Stimulated activated CD4-positive, alpha-beta T cell treated with anti-CD3 and anti-CD28 coated beads, Interleukin-4, amount 100 ng/mL, for 4 hours (primary cell): ENCODE data around the gene EZH1.

ENCODE experiments used
- DNase-seq, 2 experiments: peaks; one replicate each; pipeline ENCODE4 v3.0.0-alpha.2; 2020

The EZH1 gene

DNA sequence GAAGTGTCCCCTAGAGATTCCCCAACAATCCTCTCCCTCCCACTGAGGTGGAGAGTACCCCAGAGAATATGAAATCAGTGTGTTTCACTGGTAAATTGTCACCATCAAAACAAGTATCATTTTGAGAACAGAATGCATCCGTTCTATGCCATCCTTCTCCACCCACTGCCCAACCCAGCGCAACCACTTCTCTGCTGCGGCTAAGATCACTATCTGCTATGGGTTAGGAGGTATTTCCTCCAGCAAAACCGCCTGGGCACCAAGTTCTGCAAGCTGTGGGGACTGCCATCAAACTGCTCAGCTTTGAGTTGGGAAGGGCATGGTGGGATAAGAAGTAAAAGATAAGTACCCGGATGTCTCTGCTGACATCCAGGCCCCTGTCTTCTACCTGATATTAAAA lies 38.1 kb downstream of the EZH1 start:
- peak; percentile 20 to 32 for DNase-seq

DNA sequence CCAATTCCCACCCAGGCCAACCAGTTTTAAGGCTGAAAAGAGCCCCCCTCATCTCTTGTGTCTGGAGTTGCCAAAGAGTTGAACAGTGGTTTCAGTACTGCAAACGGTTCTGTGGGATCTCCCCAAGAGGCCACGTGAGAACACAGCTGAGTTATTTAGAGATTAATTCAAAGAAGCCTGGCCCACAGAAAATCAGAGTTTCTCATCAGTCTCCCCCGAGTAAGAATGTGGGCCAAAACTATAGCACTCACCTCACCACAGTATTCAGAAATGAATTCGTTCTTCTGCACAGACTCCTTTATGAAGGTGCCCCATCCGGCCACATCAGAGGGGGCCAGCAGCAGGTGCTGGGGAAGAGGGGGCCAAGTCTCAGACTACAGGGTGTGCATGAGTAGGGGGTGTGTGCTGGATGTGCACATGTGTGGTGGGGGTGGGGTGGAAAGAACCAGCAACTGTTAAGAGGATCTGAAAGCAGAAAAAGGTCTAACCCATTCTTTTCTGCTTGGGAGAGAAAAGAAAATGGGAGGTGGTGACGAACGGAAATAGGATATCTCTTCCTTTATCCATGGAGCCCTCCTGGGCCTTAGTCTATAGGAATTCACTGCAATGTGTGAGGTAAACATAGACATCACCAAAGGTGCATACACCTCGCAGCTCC lies 39.9 kb downstream of the EZH1 start:
- DNase-seq, result no peak

DNA sequence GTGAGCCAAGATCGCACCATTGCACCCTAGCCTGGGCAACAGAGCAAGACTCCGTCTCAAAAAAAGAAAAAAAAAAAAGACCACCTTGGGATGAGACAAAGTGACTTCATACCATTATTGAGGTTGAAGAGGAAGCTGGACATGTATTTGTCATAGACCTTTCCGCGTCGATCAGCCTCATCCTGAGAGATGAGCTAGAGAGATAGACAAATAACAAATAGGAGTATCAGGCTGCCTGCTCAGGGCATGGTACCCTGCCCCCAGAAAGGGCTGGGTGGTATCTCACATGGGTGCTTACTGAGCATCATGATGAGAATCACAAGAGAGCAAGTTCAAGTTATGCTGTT lies 40.4 kb downstream of the EZH1 start:
- no peak for DNase-seq

DNA sequence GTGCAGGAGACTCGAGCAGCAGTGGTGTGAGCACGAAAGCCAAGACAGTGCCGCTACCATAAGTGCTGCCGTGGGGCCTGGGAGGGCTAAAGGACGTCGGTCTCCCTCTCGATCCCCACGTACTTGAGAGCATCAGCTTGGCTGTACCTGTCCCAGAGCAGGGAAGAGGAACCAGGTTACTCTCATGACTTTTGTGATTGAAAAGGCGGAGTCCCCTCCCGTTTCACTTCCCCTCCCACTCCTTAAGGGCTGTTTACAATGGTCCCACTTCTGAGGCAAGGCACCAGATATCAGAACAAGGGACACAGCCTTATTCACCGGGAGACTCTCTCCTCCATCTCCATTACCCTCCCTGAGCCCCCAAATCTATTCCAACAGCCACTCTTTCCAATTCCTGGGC lies 42.4 kb downstream of the EZH1 start:
- no peak for DNase-seq

DNA sequence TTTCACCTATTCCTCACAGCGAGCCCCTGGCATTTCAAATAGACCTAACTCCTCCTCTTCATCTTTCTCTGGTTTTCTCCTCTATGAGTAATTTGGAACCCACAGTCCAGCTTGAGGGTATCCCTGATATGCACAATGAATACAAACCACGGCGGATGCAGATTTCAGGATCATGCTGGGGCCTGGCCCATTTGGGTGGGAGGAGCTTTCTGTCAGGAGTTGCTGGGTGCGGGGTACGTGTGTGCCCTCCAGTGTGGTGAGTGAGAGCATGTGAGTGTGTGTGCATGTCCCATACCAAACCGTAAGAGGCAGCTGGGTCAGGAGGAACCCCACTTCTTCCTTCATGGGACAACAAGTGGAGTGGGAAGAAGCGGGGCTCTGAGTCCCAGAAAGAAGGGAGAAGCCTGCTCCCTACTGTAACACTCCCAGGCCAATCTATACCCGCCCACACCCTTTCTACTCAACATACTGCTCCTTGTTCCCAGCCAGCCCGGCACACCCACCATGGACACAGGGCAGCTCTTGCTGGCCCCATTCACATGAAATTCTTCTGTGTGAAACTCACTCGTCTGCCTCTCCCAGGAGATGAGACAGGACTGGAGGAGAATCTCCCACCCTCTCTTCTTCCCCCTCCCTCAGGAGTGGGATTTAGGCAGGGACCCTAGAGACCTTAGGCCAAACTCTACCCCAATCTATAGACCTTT lies 44.1 kb downstream of the EZH1 start:
- no peak for DNase-seq

DNA sequence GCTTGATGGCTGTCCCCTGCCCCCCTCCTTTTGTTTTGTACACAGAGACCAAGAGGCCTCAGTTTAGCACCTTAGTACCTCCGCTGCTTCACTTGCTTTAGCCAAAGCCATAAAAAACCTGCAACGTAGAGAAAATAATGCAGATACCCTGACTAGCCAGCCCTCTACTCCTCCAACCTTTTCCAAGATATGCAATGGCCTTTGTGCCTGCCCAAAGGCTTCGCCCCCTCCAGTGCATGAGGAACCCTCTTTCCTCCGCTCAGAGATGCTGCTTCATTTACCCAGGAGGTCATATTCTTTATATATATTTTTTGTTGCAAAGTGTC lies 45.5 kb downstream of the EZH1 start:
- DNase-seq, result no peak

DNA sequence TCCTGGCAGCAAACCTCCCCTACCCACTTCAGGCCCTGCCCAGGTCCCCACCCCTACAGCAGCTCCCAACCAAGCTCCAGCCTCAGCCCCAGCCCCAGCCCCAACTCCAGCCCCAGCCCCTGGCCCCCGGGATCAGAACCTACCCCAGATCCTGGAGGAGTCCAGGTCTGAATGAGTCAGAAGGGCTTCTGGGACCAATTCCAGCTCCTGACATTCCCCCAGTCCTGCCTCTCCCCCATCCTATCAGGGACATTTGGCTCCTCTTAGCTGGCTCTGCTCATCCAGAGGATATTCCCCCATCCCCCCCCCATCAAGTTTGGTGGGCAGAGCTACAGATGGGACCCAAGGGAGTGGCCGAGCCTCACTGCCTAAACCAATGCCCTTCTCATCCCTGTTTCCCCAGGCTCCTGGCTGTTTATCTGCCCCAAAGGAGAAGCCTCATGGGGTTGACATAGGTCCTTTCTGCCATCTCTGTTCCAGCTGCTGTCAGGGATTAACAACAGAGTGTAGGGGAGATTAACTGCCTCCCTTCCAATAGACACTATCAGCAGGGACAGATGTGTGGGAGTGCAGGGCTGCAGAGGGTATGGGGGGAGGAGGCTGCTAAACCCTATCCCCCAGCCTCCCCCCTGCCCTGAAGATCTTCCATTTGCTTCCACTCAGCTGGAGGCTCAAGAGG lies 46.0 kb downstream of the EZH1 start:
- no peak for DNase-seq

DNA sequence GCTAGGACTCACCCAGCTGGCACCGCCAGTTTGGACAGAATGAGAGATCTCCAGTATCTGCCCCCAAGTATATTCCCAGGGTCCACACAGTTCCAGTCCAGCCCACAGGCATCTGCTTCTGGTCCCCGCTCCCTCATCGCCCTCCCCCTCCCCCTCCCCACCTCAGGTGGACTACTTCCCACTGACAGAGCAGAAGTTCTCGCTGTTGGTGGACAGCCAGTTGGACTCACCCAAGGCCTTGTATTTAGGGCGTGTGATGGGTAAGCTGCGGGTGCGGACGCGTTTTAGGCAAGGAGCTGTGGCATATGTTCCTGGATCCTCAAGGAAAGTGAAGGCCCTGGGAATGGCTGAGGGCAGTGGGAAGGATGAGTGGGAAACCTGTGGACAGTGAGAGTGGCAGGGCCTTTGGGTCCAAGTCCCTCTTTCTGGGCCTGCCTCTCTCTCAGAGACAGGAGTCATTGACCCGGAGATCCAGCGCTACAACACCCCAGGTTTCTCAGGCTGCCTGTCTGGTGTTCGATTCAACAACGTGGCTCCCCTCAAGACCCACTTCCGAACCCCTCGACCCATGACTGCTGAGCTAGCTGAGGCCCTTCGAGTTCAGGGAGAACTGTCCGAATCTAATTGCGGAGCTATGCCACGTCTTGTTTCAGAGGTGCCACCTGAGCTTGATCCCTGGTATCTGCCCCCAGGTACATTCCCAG lies 47.6 kb downstream of the EZH1 start:
- no peak for DNase-seq

DNA sequence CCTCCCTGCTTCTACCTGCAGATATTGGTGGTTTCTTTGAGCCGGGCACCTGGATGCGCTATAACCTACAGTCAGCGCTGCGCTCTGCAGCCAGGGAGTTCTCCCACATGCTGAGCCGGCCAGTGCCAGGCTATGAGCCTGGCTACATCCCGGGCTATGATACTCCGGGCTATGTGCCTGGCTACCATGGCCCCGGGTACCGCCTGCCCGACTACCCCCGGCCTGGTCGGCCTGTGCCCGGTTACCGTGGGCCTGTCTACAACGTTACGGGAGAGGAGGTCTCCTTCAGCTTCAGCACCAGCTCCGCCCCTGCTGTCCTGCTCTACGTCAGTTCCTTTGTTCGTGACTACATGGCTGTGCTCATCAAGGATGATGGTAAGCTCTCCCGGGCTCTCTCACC lies 49.3 kb downstream of the EZH1 start:
- no peak for DNase-seq

DNA sequence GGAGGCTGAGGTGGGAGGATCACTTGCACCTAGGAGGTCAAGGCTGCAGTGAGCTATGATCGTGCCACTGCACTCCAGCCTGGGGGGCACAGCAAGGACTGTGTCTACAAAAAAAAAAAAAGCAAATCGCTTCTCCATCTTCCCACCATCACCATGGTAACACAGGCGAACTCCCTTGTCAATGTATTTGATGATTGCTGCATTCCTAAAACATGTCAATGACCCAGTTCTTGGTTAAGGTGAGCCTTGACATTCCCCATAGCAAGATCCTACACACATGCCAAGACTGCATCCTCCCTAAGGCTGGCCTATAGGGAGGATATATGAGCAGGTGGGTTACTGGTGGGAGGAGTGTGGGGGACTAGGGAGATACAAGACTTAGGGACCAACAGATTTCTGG lies 50.3 kb downstream of the EZH1 start:
- DNase-seq, result no peak

DNA sequence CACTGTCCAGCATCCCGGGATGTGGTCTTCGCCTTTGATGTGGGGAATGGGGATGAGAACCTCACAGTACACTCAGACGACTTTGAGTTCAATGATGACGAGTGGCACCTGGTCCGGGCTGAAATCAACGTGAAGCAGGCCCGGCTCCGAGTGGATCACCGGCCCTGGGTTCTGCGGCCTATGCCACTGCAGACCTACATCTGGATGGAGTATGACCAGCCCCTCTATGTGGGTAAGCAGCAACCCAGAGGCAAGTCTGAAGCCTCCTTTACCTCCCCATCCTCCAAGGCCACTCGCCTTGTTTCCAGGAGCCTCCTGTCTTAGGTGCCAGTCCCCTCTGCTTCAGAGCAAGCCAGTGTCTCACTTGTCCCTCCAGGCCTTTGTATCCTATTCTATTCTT lies 52.4 kb downstream of the EZH1 start:
- no peak for DNase-seq

DNA sequence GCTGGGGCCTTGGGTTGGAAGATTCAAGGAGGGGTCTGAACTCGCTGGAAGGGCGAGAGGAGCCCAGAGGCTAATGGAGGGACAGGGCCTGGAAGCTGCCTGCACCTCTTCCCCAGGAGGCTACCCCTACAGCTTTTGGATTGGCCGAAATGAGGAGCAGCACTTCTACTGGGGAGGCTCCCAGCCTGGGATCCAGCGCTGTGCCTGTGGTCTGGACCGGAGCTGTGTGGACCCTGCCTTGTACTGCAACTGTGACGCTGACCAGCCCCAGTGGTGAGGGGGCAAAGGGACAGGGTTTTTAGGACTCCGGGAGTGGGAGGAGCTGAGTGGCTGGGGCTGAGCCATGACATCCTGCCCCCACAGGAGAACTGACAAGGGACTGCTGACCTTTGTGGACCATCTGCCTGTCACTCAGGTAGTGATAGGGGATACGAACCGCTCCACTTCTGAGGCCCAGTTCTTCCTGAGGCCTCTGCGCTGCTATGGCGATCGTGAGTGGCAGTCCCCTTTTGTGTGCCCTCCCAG lies 53.8 kb downstream of the EZH1 start:
- DNase-seq, result no peak

DNA sequence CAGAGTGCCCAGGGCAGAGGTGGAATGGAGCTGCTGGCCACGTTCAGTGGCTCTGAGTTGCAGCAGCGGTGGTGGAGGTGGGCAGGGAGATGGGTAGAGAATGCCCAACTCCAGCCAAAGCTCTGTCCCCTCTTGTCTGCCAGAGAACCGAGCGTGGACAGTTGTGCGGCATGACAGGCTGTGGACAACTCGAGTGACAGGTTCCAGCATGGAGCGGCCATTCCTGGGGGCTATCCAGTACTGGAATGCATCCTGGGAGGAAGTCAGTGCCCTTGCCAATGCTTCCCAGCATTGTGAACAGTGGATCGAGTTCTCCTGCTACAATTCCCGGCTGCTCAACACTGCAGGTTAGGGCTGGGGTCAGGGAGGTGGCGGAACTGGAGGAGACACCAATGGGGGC lies 54.2 kb downstream of the EZH1 start:
- no peak for DNase-seq

DNA sequence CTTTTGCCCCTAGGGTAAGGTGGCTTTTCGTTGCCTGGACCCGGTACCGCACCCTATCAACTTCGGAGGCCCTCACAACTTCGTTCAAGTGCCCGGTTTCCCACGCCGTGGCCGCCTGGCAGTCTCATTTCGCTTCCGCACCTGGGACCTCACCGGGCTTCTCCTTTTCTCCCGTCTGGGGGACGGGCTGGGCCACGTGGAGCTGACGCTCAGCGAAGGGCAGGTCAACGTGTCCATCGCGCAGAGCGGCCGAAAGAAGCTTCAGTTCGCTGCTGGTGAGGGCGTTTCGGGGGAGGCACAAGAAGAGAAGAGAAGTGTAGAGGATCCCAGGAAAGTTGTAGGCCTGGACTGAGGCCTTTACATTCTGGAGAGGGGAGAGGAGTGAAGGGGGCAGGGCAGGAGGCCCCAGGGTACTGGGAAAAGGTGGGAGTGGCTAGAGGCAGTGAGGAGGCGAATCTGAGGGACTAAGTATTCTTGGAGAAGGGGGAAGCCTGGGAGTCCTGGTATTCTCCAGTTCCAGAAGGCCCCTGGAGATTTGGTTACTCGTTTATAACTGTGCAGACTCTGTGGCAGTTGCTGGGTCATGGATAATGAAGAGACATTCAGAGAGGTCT lies 57.0 kb downstream of the EZH1 start:
- DNase-seq, result no peak

DNA sequence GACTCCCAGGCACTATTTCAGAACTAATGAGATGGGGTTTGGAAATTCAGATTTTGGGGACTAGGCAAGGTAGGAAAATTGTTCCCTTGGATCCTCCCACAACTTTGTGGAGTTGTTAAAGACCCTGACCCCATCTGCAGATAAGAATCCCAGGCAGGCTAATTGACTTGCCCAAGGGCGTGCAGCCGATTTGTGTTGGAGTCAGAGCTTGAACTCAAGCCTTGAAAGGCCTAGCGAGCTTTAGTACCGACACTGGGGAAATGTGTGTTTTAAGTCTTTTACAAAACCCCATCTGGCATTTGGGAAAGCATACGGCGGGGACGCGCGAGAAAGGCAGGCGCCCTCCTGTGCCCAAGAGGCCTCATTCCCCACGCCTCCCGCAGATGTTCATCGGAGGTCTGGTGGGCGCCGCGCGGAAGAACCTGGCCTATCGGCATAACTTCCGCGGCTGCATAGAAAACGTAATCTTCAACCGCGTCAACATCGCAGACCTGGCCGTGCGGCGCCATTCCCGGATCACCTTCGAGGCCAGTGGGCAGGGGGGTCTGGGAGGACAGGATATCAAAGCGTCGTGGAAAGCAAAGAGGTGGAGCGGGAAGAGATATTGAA lies 58.2 kb downstream of the EZH1 start:
- DNase-seq, result no peak

DNA sequence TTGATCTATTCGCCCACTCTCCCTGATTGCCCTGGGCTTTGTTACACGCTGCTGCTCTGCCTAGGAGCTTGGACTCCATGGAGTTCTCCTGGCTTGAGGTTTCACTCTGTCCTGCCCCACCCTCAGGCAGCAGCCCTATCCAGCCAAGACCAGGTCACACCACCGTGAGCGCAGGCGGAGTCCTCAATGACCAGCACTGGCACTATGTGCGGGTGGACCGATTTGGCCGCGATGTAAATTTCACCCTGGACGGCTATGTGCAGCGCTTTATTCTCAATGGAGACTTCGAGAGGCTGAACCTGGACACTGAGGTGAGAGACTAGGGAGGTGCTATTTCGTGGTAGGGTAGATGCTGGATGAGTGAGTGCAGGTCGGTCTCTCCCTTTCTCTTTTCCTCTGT lies 59.0 kb downstream of the EZH1 start:
- no peak for DNase-seq

DNA sequence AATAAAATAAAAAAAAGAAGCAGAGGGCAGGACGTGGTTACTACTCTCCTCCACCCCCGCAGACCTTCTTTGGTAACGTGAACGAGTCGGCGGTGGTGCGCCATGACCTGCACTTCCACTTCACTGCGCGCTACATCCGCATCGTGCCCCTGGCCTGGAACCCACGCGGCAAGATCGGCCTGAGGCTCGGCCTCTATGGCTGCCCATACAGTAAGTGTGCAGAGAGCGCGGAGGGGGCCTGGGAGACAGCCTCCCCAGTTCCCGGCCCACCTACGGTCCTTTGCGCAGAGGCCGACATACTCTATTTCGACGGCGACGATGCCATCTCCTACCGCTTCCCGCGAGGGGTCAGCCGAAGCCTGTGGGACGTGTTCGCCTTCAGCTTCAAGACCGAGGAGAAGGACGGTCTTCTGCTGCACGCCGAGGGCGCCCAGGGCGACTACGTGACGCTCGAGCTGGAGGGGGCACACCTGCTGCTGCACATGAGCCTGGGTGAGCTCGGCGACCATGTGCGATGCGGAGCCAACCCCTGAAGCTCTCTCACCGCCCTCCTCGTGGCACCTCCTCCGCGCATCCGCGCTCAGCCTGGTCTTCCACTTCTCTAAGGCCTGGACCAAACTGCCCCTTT lies 59.8 kb downstream of the EZH1 start:
- no peak for DNase-seq

DNA sequence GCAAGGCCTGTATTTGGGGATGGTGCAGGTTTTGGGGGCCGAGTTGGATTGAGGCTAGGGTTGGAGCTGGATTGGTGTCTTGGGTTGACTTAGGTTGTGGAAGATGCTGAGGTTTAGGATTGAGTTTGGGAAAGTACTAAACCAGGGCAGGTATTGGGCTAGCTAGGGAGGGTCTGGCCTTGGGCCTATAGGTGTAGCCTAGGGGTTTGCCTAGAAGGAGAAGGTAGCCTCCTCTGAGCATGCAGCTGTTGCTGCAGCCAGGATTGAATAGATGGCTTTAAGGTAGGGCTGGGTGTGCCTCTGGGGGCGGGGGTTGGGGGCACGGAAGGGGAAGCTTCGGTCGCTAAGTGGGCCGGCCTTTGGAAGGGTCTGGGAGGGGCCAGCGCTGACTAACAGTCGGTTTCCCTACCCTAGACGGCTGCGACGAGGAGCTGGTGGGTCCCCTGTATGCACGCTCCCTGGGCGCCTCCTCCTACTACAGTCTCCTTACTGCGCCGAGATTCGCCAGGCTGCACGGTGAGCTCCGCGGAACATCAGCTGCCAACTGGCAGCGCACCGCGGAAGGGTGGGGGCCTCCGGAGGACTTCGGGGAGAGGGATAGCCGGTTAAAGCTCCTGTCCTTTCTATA lies 61.3 kb downstream of the EZH1 start:
- no peak for DNase-seq

DNA sequence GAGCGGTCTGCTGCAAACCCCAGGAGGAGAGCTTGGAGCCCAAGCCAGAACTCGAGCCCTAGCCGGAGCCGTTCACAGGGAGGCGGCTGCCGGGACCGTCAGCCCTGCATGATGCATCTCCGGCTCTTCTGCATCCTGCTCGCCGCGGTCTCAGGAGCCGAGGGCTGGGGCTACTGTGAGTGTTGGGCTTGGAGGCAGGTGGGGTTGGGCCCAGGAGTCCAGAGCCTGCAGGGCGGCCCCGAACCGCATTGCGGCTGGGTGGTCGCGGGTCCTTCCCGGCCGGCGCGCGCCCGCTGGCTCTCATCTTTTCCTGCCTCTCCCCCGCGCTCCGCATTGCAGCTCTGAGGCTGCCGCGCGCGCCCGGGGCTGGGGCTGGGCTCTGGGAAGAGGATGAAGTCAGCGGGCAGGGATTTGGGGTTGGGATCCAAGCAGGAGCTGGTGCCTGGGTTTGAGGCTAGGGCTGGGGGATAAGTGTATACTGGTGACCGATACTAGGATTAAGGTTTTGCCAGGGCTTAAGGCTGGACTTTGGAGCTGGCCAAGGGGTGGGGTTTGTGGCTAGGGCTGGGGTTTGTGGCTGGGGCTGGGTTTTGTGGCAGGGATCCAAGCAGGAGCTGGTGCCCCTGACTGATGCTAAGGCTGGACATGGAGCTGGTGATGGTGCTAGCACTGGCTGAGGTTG lies 62.0 kb downstream of the EZH1 start:
- DNase-seq, result no peak

DNA sequence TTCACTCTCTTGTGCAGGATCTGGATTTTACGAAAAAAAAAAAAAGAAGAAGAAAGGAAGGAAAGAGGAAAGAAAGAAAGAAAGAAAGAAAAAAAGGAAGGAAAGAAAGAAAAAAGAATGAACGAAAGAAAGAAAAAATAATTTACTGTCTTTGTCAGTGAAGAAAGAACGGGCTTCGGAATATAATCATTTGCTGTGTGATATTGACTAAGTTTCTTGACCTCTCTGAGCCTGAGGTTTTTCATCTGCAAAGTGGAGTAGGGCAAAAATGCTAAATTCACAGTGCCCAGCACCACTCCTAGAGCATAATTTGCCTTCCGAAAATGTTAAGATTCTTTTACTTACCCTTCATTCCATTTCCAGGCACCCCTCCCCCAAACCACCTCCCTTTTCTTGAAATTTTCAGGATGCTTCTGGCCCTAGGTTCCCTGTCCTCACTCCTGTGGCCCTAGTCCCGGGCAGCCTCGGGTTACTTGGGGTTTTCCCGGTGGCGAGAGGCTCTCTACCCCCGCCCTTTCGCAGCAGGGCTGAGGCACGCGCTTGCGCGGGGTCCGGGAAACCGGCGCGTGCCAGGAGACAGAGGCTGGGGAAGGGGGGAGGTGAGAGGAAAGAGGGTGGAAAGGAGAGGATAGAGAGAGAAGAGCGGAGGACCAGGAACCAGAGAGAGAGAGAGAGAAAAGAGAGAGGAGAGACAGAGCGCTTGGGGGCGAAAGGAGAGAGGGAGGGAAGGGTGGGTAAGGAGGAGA lies 62.7 kb downstream of the EZH1 start, which contains the start of gene CNTNAP1:
CNTNAP1 (plus strand) TSS at position 556 of the 746 bp plus-strand sequence. CDS start 299 bp downstream, outside the sequence.
- no peak for DNase-seq
